MM.1S (cell line): ENCODE data around the gene RUNDC3A.

Experiments
- DNase-seq: peaks from one replicate; pipeline ENCODE4 v3.0.0-alpha.2; 2015
- H2AFZ ChIP-seq: fragments of 300-600 bp; sonication (generic); 2 replicates; pipeline ENCODE4 v1.6.0; 2016; ENCODE audit warnings: antibody characterized with exemption, low read length
- H3F3A ChIP-seq: fragments of 300-600 bp; sonication (generic); 2 replicates; pipeline ENCODE4 v1.6.1; 2016; ENCODE audit warnings: mild to moderate bottlenecking, antibody characterized with exemption, low read length, moderate library complexity, mixed read lengths; ENCODE audit not compliant: insufficient read depth
- H3K27ac ChIP-seq: fragments of 300-600 bp; sonication (generic); 2 replicates; pipeline ENCODE4 v1.5.1; 2016; ENCODE audit warnings: mild to moderate bottlenecking, low read length
- H3K27me3 ChIP-seq: fragments of 300-600 bp; sonication (generic); replicated peaks from 2 replicates; pipeline ENCODE4 v1.6.0; 2016; ENCODE audit warnings: low read length; ENCODE audit not compliant: insufficient read depth
- H3K36me3 ChIP-seq: fragments of 300-600 bp; sonication (generic); replicated peaks from 2 replicates; pipeline ENCODE4 v1.6.1; 2016; ENCODE audit warnings: mild to moderate bottlenecking, low read length, mixed read lengths; ENCODE audit not compliant: insufficient read depth
- H3K4me1 ChIP-seq: fragments of 300-600 bp; sonication (generic); 2 replicates; pipeline ENCODE4 v1.6.1; 2016; ENCODE audit warnings: low read length, mixed read lengths
- H3K4me2 ChIP-seq: fragments of 300-600 bp; sonication (generic); 2 replicates; pipeline ENCODE4 v1.6.0; 2016; ENCODE audit warnings: low read depth, low read length
- H3K4me3 ChIP-seq: fragments of 300-600 bp; sonication (generic); 2 replicates; pipeline ENCODE4 v1.5.1; 2016; ENCODE audit warnings: low read length, mixed read lengths
- H3K79me2 ChIP-seq: fragments of 300-600 bp; sonication (generic); 2 replicates; pipeline ENCODE4 v1.6.1; 2016; ENCODE audit warnings: mixed run types, low read length, mixed read lengths
- H3K9ac ChIP-seq: fragments of 300-600 bp; sonication (generic); 2 replicates; pipeline ENCODE4 v1.6.1; 2016; ENCODE audit warnings: low read length, mixed read lengths
- H3K9me2 ChIP-seq: fragments of 300-600 bp; sonication (generic); replicated peaks from 2 replicates; pipeline ENCODE4 v1.6.1; 2016; ENCODE audit warnings: mild to moderate bottlenecking, low read length, mixed read lengths; ENCODE audit not compliant: insufficient read depth
- H3K9me3 ChIP-seq: fragments of 300-600 bp; sonication (generic); replicated peaks from 2 replicates; pipeline ENCODE4 v1.6.1; 2016; ENCODE audit warnings: mild to moderate bottlenecking, low read length, mixed read lengths; ENCODE audit not compliant: insufficient read depth
- H4K20me1 ChIP-seq: fragments of 300-600 bp; sonication (generic); 2 replicates; pipeline ENCODE4 v1.6.1; 2016; ENCODE audit warnings: mild to moderate bottlenecking, low read length, moderate library complexity, mixed read lengths; ENCODE audit not compliant: insufficient read depth
- CTCF ChIP-seq: fragments of 300-600 bp; sonication (generic); IDR thresholded peaks from 2 replicates; pipeline ENCODE4 v1.5.1; 2016; ENCODE audit warnings: antibody characterized with exemption, low read length, mixed read lengths
- EZH2 ChIP-seq: fragments of 300-600 bp; sonication (generic); optimal IDR thresholded peaks from 2 replicates; pipeline ENCODE3; 2017; ENCODE audit warnings: low read depth, mild to moderate bottlenecking, antibody characterized with exemption, low read length, mixed read lengths
- EZH2phosphoT487 ChIP-seq: fragments of 300-600 bp; sonication (generic); IDR thresholded peaks from 2 replicates; pipeline ENCODE4 v1.6.1; 2018; ENCODE audit warnings: antibody characterized with exemption, low read length

The RUNDC3A gene

GRCh38 chr17:44360826-44361225 lies 52.4 kb downstream of the RUNDC3A start:
- Histone ChIP-seq H3F3A (peaks cover 6% of the 10 kb centered on the region), H3K4me3 (no peak overlapping the region), H3K9me2 (no peaks in the 10 kb centered on the region), H3K36me3 (no peaks in the 10 kb centered on the region), H3K9ac (no peak overlapping the region), H3K4me2 (no peak overlapping the region), H3K79me2 (no peaks in the 10 kb centered on the region), H4K20me1 (no peaks in the 10 kb centered on the region), H2AFZ (no peak overlapping the region), H3K9me3 (no peaks in the 10 kb centered on the region), H3K27ac (no peak overlapping the region), H3K4me1 (peaks cover 11% of the 10 kb centered on the region), H3K27me3 (peaks cover 14% of the 10 kb centered on the region)
- no peak for DNase-seq
- TF ChIP-seq CTCF, result no peak
- TF ChIP-seq EZH2phosphoT487, result no peak
- no peak for TF ChIP-seq EZH2

- no peak overlapping the region for H2AFZ ChIP-seq
- no peaks in the 10 kb centered on the region for H3K79me2 ChIP-seq
- H3K27ac ChIP-seq, result no peak overlapping the region
- H3K9ac ChIP-seq, result no peak overlapping the region
- H3F3A ChIP-seq, result peaks cover 6% of the 10 kb centered on the region
- H3K4me3 ChIP-seq, result no peak overlapping the region
- H3K36me3 ChIP-seq, result no peaks in the 10 kb centered on the region
- no peaks in the 10 kb centered on the region for H3K9me2 ChIP-seq
- TF ChIP-seq EZH2phosphoT487 (no peak), EZH2 (no peak), CTCF (no peak)
- peaks cover 11% of the 10 kb centered on the region for H3K4me1 ChIP-seq
- DNase-seq, result no peak
- no peaks in the 10 kb centered on the region for H4K20me1 ChIP-seq
- no peak overlapping the region for H3K4me2 ChIP-seq
- peaks cover 21% of the 10 kb centered on the region for H3K27me3 ChIP-seq
- no peaks in the 10 kb centered on the region for H3K9me3 ChIP-seq
These were observed 53.2 kb downstream of the RUNDC3A start for GRCh38 chr17:44361292-44362260.

GRCh38 chr17:44362459-44362948 lies 54.1 kb downstream of the RUNDC3A start:
- Histone ChIP-seq H3K27me3 (peaks cover 30% of the 10 kb centered on the region), H4K20me1 (no peaks in the 10 kb centered on the region), H3K9me2 (no peaks in the 10 kb centered on the region), H3K4me3 (peak overlapping the region; percentile 79), H3K27ac (no peak overlapping the region), H3K4me2 (peak overlapping the region; percentile 99; the same call in 1 of the 2 replicates), H2AFZ (peak overlapping the region; percentile 88; the same call in 1 of the 2 replicates), H3K9ac (no peak overlapping the region; the same call in 1 of the 2 replicates), H3K9me3 (no peaks in the 10 kb centered on the region), H3F3A (peaks cover 6% of the 10 kb centered on the region), H3K79me2 (no peaks in the 10 kb centered on the region), H3K4me1 (peaks cover 11% of the 10 kb centered on the region), H3K36me3 (no peaks in the 10 kb centered on the region)
- TF ChIP-seq EZH2phosphoT487, result no peak
- TF ChIP-seq EZH2, result no peak
- TF ChIP-seq CTCF, result no peak
- no peak for DNase-seq
